GM12873 (cell line): ENCODE data around the gene UBE3A.

Source experiments
- CTCF ChIP-seq: IDR thresholded peaks from 2 replicates; pipeline ENCODE4 v1.5.1; 2012; ENCODE audit warnings: low read depth, mild to moderate bottlenecking, moderate library complexity, low read length, control low read depth; ENCODE audit not compliant: insufficient read depth; ENCODE audit errors: missing control alignments

Gene UBE3A

GRCh38 chr15:25391971-25392721, 46.7 kb downstream of the UBE3A start:
- no peak for TF ChIP-seq CTCF

- TF ChIP-seq CTCF: no peak
Measured at GRCh38 chr15:25385986-25386385, 52.8 kb downstream of the UBE3A start.

GRCh38 chr15:25381579-25381978, 57.2 kb downstream of the UBE3A start:
- TF ChIP-seq CTCF: no peak

- TF ChIP-seq CTCF: no peak
Measured at GRCh38 chr15:25378501-25378901, 60.3 kb downstream of the UBE3A start.

GRCh38 chr15:25375557-25375956, 63.3 kb downstream of the UBE3A start:
- TF ChIP-seq CTCF: no peak

- no peak for TF ChIP-seq CTCF
Measured at GRCh38 chr15:25374143-25374542, 64.7 kb downstream of the UBE3A start.

- no peak for TF ChIP-seq CTCF
Measured at GRCh38 chr15:25372298-25372697, 66.5 kb downstream of the UBE3A start.

- no peak for TF ChIP-seq CTCF
Measured at GRCh38 chr15:25368850-25369249, 70.0 kb downstream of the UBE3A start.
